RWPE2 (cell line): Measurements from ENCODE around the gene NUF2.
A peak's percentile ranks its signal among the peaks of the same experiment; 100 is the strongest.
"Not testable (repeated sequence)": the region's sequence is repeated elsewhere in the genome, so short reads cannot be mapped to it uniquely, and the experiment has no call there.

Source experiments
- ATAC-seq: fragments of 200-7000 bp; cut with Tn5 transposase; 3 replicates; pipeline ENCODE4 v1.9.1; 2021; ENCODE audit warnings: low read depth
- DNase-seq: peaks from one replicate; pipeline ENCODE4 v3.0.0-alpha.2; 2020; ENCODE audit warnings: low spot score
- H3K27ac ChIP-seq: fragments of 450-650 bp; 2 replicates; pipeline ENCODE4 v1.5.1; 2017; ENCODE audit warnings: mild to moderate bottlenecking; ENCODE audit not compliant: poor library complexity, severe bottlenecking
- H3K27me3 ChIP-seq: fragments of 250-450 bp; sonication (Bioruptor Pico); 2 replicates; pipeline ENCODE4 v1.5.1; 2021; ENCODE audit warnings: mild to moderate bottlenecking, moderate library complexity; ENCODE audit not compliant: insufficient read depth, poor library complexity, severe bottlenecking
- H3K36me3 ChIP-seq: fragments of 250-450 bp; sonication (Bioruptor Pico); 2 replicates; pipeline ENCODE4 v1.5.1; 2020; ENCODE audit warnings: low read depth, mild to moderate bottlenecking, moderate library complexity
- H3K4me1 ChIP-seq: fragments of 250-450 bp; sonication (Bioruptor Pico); 2 replicates; pipeline ENCODE4 v1.5.1; 2021; ENCODE audit warnings: mild to moderate bottlenecking, moderate library complexity; ENCODE audit not compliant: insufficient read depth, poor library complexity, severe bottlenecking
- H3K4me3 ChIP-seq: fragments of 250-450 bp; sonication (Bioruptor Pico); 2 replicates; pipeline ENCODE4 v1.5.1; 2021; ENCODE audit warnings: mild to moderate bottlenecking, moderate library complexity; ENCODE audit not compliant: severe bottlenecking
- H3K9me3 ChIP-seq: fragments of 250-450 bp; sonication (Bioruptor Pico); 2 replicates; pipeline ENCODE4 v1.5.1; 2021; ENCODE audit warnings: mild to moderate bottlenecking, moderate library complexity; ENCODE audit not compliant: severe bottlenecking
- TF ChIP-seq, protein P1 (sequence below): fragments of 450-650 bp; IDR thresholded peaks from one replicate; pipeline ENCODE4 v1.5.1; 2017; ENCODE audit warnings: mild to moderate bottlenecking, moderate library complexity; ENCODE audit not compliant: poor library complexity, severe bottlenecking

The NUF2 gene

DNA sequence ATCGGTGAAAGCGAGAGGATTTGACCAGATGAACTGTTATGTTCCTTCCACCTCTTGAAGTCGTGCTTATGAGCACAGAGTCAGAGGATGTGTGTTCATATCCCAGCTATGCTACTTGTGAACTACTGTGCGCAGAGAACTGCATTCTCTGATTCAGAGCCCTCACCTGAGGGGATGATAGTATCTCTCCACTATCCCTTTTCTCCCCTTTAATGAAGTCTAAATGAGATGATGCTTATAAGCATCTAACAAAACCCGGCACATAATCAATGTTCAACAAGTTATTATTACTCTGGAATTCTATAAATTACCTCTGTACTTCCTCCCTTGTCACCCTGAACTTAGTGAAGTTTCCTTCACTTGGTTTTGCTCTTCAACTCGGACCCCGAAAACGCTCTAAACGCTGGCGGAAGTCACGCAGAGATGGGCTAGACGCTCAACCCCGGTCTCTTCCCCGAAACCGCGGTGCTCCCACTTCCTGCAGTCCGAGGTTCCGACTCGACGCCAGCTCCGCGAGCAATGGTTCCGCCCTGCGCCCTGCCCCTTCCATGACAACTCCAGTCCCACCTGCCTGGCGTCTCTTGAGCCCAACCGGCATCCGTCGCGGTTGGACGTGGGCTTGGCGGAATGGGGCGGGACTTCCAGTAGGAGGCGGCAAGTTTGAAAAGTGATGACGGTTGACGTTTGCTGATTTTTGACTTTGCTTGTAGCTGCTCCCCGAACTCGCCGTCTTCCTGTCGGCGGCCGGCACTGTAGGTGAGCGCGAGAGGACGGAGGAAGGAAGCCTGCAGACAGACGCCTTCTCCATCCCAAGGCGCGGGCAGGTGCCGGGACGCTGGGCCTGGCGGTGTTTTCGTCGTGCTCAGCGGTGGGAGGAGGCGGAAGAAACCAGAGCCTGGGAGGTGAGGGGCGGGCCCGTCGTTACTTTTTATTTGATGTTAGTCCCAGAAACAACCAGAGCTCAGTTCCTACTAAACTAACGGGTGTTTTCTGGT is at the start of gene NUF2:
Gene NUF2 (plus strand): TSS at position 644 of the 995 bp plus-strand sequence. CDS start 4,098 bp downstream, outside the sequence.
- no peaks in the 10 kb centered on the region for H3K27me3 ChIP-seq
- TF ChIP-seq, protein P1, sequence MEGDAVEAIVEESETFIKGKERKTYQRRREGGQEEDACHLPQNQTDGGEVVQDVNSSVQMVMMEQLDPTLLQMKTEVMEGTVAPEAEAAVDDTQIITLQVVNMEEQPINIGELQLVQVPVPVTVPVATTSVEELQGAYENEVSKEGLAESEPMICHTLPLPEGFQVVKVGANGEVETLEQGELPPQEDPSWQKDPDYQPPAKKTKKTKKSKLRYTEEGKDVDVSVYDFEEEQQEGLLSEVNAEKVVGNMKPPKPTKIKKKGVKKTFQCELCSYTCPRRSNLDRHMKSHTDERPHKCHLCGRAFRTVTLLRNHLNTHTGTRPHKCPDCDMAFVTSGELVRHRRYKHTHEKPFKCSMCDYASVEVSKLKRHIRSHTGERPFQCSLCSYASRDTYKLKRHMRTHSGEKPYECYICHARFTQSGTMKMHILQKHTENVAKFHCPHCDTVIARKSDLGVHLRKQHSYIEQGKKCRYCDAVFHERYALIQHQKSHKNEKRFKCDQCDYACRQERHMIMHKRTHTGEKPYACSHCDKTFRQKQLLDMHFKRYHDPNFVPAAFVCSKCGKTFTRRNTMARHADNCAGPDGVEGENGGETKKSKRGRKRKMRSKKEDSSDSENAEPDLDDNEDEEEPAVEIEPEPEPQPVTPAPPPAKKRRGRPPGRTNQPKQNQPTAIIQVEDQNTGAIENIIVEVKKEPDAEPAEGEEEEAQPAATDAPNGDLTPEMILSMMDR = no peak
- DNase-seq (peak; percentile 97), ATAC-seq (peak; percentile 96)
- H3K4me3 ChIP-seq = peak within 1 kb of the TSS; percentile 54
- H3K36me3 ChIP-seq = peaks cover 33% of the 10 kb centered on the region
- H3K9me3 ChIP-seq = no peaks in the 10 kb centered on the region
- H3K4me1 ChIP-seq = no peaks in the 10 kb centered on the region
- H3K27ac ChIP-seq = peak within 1 kb of the TSS; percentile 66

DNA sequence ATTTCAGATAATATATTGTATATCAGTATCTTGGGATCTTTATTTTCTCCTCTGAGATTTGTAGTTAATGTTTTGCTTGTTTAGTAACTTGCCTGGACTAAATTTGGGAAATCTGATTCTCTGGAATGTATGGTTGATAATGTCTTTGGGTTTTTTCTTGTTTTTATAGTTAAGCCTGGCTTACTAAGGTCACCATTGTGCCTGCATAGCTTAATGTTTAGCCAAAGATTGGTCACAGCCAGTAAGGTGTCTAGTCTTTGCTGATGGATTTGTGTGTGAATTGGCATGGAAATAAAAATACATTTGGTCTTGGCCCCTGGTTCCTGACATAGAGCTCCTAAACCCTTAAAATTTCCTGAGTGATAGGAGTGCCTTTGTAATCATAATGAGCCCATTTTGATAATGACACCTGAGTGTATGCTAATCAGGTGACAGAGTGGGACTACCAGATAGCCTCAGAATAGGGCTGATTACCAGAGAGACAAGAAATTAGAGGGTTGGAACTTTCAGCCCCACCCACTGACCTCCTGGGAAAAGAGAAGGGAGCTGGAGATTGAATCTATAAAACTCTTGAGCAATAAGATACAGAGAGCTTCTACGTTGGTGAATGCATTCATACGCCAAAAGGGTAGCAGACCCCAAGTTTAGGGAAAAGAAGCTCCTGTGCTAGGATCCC is 47.9 kb upstream of the NUF2 start:
- no peak for DNase-seq
- no peak for ATAC-seq
- TF ChIP-seq, protein P1 = no peak

GRCh38 chr1:163275222-163275621 is 46.5 kb upstream of the NUF2 start:
- H3K9me3 ChIP-seq = peaks cover 3% of the 10 kb centered on the region
- no peaks in the 10 kb centered on the region for H3K36me3 ChIP-seq
- DNase-seq (no peak), ATAC-seq (no peak)
- no peaks in the 10 kb centered on the region for H3K4me1 ChIP-seq
- H3K27me3 ChIP-seq = no peaks in the 10 kb centered on the region
- TF ChIP-seq, protein P1 = no peak
- H3K4me3 ChIP-seq = no peak overlapping the region
- no peak overlapping the region for H3K27ac ChIP-seq

More for the DNA sequence above, 47.9 kb upstream of the NUF2 start:
- H3K27me3 ChIP-seq = no peaks in the 10 kb centered on the region
- no peak overlapping the region for H3K27ac ChIP-seq
- no peaks in the 10 kb centered on the region for H3K36me3 ChIP-seq
- H3K4me3 ChIP-seq = no peak overlapping the region
- peaks cover 3% of the 10 kb centered on the region for H3K9me3 ChIP-seq
- no peaks in the 10 kb centered on the region for H3K4me1 ChIP-seq

GRCh38 chr1:163278602-163279001 is 43.2 kb upstream of the NUF2 start:
- no peaks in the 10 kb centered on the region for H3K4me1 ChIP-seq
- TF ChIP-seq, protein P1 = no peak
- no peak overlapping the region for H3K4me3 ChIP-seq
- ATAC-seq (no peak), DNase-seq (no peak)
- peaks cover 3% of the 10 kb centered on the region for H3K9me3 ChIP-seq
- no peaks in the 10 kb centered on the region for H3K27me3 ChIP-seq
- H3K27ac ChIP-seq = no peak overlapping the region
- no peaks in the 10 kb centered on the region for H3K36me3 ChIP-seq

DNA sequence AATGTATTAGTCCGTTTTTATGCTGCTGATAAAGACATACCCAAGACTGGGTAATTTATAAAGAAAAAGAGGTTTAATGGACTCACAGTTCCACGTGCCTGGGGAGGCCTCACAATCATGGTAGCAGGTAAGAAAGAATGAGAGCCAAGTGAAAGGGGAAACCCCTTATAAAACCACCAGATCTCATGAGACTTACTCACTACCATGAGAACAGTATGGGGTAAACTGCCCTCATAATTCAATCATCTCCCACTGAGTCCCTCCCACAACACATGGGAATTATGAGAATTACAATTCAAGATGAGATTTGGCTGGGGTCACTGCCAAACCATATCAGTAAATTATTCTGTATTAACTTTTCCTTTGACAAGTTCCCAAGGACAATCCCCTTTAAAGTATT is 36.9 kb upstream of the NUF2 start:
- H3K27me3 ChIP-seq, ATAC-seq, H3K36me3 ChIP-seq, H3K4me3 ChIP-seq, H3K27ac ChIP-seq, H3K4me1 ChIP-seq, H3K9me3 ChIP-seq, DNase-seq: not testable (repeated sequence)
